Vagina (tissue), 2 donors: ENCODE results near the gene ISOC2.

Experiments
- CTCF ChIP-seq, 3 experiments: fragments of 450-650 bp in 2 of 3; fragments of 200-600 bp in 1 of 3; sonication (generic) in 1 of 3; IDR thresholded peaks; one replicate each; pipeline ENCODE4 v1.5.1; 2017 to 2019; ENCODE audit warnings: antibody characterized with exemption in 3 of 3, mild to moderate bottlenecking in 2 of 3, moderate library complexity in 2 of 3
- POLR2AphosphoS5 ChIP-seq, 2 donors: sonication (generic); formaldehyde crosslinking; IDR thresholded peaks; one replicate each; pipeline ENCODE4 v1.9.0; 2017; ENCODE audit warnings: antibody characterized with exemption in 2 of 2, mild to moderate bottlenecking in 2 of 2, low read depth in 1 of 2; ENCODE audit not compliant: insufficient read depth in 1 of 2

GRCh38 chr19:55424518-55424917 is 36.9 kb downstream of the ISOC2 start:
- TF ChIP-seq POLR2AphosphoS5 (IDR thresholded peaks at IDR 0.05; ENCODE audit: insufficient read depth in 1 of 2, low read depth in 1 of 2) (no peak), CTCF (IDR thresholded peaks at IDR 0.05) (no peak)
